Measurements from ENCODE around the gene ZNF516.

DNA sequence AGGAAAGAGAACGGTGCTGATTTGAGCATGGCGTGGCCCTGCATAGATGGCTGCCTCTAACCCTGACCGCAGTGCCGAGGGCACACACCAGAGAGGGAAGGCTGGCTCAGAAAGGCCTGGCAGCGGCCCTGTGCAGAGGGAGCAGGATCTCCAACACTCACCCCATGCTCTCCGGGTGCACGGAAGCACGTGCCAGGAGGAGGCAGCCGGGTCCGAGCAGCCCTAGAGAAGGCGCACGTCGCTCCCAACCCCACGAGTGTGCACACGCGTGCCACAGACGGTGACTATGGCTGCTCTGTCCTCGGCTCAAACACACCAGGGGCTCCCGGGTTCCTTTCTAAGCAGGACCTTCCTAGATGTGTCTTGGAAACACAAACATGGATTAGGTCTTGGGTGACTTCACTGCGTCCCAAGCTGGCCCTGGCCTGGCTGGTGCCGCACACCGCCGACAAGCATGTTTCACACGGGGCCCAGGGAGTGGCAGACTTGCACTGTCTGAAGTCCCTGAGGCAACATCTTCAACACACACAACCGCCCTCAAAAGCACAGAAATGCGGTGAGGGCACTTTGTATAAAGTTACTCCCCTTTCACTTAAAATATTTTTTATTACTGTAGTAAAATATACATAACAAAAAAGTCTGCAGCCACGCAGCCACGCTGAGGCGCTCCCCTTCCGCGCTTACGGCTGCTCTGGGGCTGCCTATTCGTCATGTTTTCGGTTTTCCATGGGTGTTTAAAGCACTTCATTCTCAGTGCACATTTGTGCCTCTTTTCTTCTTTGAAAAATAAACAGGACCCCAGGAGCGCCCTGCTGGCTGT lies 110.0 kb downstream of the ZNF516 start:
- TF ChIP-seq, protein P1, sequence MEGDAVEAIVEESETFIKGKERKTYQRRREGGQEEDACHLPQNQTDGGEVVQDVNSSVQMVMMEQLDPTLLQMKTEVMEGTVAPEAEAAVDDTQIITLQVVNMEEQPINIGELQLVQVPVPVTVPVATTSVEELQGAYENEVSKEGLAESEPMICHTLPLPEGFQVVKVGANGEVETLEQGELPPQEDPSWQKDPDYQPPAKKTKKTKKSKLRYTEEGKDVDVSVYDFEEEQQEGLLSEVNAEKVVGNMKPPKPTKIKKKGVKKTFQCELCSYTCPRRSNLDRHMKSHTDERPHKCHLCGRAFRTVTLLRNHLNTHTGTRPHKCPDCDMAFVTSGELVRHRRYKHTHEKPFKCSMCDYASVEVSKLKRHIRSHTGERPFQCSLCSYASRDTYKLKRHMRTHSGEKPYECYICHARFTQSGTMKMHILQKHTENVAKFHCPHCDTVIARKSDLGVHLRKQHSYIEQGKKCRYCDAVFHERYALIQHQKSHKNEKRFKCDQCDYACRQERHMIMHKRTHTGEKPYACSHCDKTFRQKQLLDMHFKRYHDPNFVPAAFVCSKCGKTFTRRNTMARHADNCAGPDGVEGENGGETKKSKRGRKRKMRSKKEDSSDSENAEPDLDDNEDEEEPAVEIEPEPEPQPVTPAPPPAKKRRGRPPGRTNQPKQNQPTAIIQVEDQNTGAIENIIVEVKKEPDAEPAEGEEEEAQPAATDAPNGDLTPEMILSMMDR (IDR thresholded peaks at IDR 0.05; ENCODE audit: low read length), result no peak
- TF ChIP-seq EZH2 (IDR thresholded peaks at IDR 0.05; ENCODE audit: borderline replicate concordance, low read length), result no peak

All from OCI-LY1 (cell line).